ENCODE measurements around the gene ABHD17C.
A peak's percentile ranks its signal among the peaks of the same experiment; 100 is the strongest.

The ABHD17C gene

GRCh38 chr15:80689716-80690115 lies 5.4 kb upstream of the ABHD17C start:
- no peak for DNase-seq (ENCODE audit: low read depth)

- no peak for DNase-seq (ENCODE audit: low read depth)
These were observed 3.5 kb upstream of the ABHD17C start for GRCh38 chr15:80691575-80691974.

DNA sequence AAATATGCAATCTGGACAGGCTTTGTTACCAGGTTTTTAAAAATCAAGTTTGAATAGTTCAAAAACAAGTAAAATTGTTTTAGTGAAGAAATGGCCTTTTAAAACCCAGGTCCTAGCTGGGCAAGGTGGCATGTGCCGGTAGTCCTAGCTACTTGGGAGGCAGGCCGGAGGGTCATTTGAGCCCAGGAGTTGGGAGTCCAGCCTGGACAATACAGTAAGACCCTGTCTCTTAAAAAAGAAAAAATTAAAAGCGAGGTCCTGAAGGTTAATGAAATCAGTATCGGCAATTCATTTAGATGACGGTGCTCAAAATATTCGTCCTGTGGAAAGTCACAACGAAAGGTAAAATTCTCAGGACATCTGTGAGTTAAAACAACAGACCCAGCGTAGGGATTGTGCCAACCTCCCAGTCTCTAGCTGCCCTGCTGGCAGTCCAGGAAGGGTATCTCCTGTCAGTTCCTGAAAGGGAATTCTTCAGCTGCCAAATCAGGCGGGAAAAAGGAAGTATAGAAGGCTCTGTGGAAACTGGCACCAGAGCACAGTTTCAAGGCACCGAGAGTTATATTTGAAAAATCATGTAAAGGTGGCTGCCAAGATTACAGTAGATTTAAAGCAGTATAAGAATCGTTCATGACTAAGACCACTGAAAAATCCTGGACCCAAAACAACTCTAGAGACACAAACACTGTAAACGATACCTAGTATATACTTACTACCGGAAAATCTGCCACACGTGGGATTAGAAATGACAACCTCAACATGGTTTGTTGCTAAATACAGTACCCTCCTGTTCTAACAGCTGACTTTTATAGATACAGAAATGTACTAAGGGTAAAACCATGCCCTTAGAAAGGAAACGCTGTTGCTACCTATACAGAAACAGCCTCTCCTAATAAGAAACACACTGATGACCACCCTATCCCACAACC lies 1.2 kb upstream of the ABHD17C start:
- no peak for DNase-seq (ENCODE audit: low read depth)

GRCh38 chr15:80694611-80695098 lies 455 bp upstream of the ABHD17C start:
- DNase-seq (ENCODE audit: low read depth) = peak; percentile 16

GRCh38 chr15:80695911-80696661 lies 976 bp downstream of the ABHD17C start:
- DNase-seq (ENCODE audit: low read depth) = peak; percentile 3

DNA sequence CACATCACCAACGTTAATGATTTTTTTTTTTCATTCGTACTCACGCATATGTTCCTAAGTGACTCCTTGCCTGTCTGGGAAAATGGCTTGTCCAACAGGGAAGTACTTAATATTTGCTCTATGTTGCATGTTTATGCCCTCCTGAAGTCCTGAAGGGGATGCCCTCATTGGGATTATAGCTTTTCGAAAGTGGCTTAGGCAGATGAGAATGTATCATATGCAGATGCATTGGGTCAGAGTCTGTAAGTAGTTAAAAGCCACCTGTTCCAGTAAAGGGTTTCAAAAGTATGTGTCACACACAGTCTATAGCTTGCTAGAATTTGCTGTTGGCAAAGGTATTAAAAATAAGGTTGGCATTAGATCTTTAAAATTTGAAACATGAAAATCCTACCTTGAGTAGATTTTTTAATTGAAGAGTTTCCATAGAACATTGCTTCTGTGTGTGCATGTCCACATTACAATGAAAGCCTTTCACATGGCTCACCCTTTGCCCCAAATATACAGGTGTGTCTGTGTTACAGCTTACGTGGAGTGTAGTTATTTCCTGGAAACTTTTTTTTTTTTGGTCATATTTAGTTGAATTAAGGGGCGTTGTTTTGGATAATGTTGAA lies 2.1 kb downstream of the ABHD17C start:
- DNase-seq (ENCODE audit: low read depth) = no peak

- DNase-seq (ENCODE audit: low read depth) = no peak
These were observed 3.6 kb downstream of the ABHD17C start for GRCh38 chr15:80698676-80699075.

DNA sequence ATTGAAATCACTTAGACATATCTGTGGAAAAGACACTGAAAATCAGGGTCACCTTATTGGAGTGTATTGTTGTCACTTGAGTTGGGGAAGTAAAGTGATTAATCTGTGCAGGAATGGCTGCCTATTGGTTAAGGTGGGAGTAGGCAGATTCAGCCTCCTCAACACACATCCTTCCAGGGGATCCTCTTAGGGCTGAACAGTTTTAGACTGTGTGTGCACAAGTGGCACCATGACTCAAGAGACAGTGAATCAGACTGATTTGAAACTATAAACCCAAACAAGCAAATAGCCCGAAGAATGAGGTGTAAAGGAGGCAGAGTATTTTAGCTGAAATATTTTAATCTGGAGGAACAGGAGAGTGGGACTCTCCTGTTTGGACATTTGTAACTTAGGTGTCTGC lies 4.9 kb downstream of the ABHD17C start:
- no peak for DNase-seq (ENCODE audit: low read depth)

- no peak for DNase-seq (ENCODE audit: low read depth)
These were observed 6.7 kb downstream of the ABHD17C start for GRCh38 chr15:80701676-80702311.

DNA sequence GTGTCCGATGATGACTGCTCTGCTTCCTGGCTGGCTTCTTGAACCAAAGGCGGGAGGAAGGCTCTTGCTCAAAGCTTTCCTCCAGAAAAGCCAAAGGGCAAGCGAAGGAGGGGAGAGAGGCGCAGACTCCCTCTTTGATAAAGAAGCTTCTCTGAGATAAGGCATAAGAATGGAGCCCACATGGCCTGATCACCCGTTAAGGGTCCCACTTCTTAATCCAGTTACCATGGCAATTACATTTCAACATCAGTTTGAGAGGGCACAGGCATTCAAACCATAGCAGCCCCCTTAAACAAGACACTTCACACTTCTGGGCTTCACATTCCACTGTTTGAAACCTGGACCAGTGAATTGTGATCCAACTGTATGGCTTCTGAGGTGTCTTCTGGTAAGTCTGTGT lies 8.0 kb downstream of the ABHD17C start:
- no peak for DNase-seq (ENCODE audit: low read depth)

- no peak for DNase-seq (ENCODE audit: low read depth)
These were observed 8.9 kb downstream of the ABHD17C start for GRCh38 chr15:80703965-80704364.

GRCh38 chr15:80706161-80706560 lies 11.1 kb downstream of the ABHD17C start:
- no peak for DNase-seq (ENCODE audit: low read depth)

DNA sequence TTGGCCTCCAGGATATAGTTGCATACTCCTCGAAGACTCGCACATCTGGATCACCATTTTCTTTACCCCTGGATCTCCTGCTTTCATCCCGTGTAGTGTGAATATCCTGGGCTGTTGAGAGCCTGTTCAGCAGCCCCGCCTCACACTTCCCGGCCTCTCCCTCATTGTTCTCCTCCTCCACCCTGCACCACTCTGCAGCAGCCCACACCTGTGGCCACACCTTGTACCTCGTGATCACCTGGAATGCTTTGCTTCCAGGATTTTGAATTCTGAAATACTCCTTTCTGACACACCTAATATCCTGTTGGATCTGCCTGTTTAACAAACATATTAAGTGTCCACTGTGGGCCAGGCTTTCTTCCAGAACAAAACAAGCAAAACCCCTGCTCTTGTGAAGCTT lies 14.4 kb downstream of the ABHD17C start:
- no peak for DNase-seq (ENCODE audit: low read depth)

GRCh38 chr15:80710635-80711554 lies 15.8 kb downstream of the ABHD17C start:
- peak; percentile 11 for DNase-seq (ENCODE audit: low read depth)

DNA sequence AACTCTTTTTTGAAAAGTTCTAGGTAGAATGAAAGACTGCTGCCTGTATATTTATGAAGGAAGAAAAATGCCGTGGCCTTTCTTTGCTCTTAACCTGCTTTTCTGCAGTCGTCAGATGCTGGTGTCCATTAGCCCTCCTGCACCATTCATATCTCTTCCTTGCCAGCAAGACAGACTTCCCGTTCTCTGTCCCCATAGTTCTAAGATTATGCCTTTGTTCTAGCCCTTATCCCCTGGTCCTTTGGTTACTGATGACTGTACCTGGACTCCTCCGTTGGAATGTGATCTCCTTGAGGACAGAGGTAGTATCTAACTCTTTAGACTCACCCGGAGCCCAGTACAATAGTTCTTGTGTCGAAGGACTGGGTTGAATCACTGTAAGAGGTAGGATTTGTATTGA lies 16.8 kb downstream of the ABHD17C start:
- no peak for DNase-seq (ENCODE audit: low read depth)

- DNase-seq (ENCODE audit: low read depth) = no peak
These were observed 17.8 kb downstream of the ABHD17C start for GRCh38 chr15:80712956-80713355.

DNA sequence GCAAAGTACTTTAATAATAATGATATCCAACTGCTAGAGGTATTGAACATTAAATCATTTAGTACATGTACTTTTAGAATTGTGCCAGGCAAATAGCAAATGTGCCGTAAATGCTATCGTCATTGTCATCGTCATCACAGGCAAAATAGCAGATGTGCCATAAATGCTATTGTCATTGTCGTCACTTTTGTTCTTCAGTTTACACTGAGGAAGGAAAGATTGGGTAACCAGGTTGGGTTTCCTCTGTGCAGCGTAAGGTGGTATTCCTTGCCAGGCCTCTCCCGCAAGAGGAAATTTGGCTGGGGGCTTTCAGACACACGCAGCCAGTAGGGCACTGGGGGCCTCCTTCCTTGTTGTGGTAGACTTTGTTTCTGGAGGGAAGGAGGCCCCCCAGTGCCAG lies 26.4 kb downstream of the ABHD17C start:
- DNase-seq (ENCODE audit: low read depth) = no peak

- DNase-seq (ENCODE audit: low read depth) = no peak
These were observed 27.7 kb downstream of the ABHD17C start for GRCh38 chr15:80722811-80723210.

GRCh38 chr15:80727196-80727595 lies 32.1 kb downstream of the ABHD17C start:
- no peak for DNase-seq (ENCODE audit: low read depth)

DNA sequence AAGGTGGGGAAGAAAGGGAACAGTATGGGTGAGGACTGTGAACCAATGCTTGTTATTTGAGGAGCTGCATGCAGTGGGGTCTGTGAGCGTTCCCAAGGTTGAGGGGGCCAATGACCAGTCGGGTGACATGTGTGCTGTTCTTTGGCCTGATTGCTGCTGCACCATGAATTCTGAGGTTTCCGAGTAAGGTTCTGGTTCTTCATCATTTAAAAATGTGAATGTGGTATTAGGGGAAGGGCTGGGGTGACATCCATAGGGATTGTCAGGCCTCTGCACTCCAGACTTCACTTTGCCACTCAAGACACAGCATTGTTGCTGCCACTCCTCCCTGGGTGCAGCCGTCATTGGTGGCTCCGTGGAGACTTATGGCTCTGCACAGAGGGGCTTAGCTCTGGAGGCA lies 32.5 kb downstream of the ABHD17C start:
- no peak for DNase-seq (ENCODE audit: low read depth)

- no peak for DNase-seq (ENCODE audit: low read depth)
These were observed 35.3 kb downstream of the ABHD17C start for GRCh38 chr15:80730387-80730786.

Measured in activated T-cell treated with anti-CD3 and anti-CD28 coated beads for 24 hours (primary cell).